Suprapubic skin (tissue), 4 donors: ENCODE results near the gene GAS7.
A peak's percentile ranks its signal among the peaks of the same experiment; 100 is the strongest.

Experiments used
- CTCF ChIP-seq, 2 donors: fragments of 200-600 bp in 1 of 2; fragments of 450-650 bp in 1 of 2; sonication (generic) in 1 of 2; IDR thresholded peaks; one replicate each; pipeline ENCODE4 v1.5.1; 2016 to 2019; ENCODE audit warnings: antibody characterized with exemption in 2 of 2, mild to moderate bottlenecking in 1 of 2, moderate library complexity in 1 of 2
- POLR2A ChIP-seq, 2 donors: fragments of 450-650 bp; IDR thresholded peaks; one replicate each; pipeline ENCODE4 v1.6.1; 2017; ENCODE audit warnings: antibody characterized with exemption in 2 of 2, mild to moderate bottlenecking in 2 of 2, moderate library complexity in 2 of 2
- POLR2AphosphoS5 ChIP-seq, 3 donors: sonication (generic); formaldehyde crosslinking; IDR thresholded peaks; one replicate each; pipeline ENCODE4 v1.6.1; 2017; ENCODE audit warnings: antibody characterized with exemption in 3 of 3

GRCh38 chr17:10099051-10099571 is 99.3 kb downstream of the GAS7 start:
- peak in 1 of 3 donors; percentile 62 for TF ChIP-seq POLR2AphosphoS5 (IDR thresholded peaks at IDR 0.05)
- TF ChIP-seq CTCF (IDR thresholded peaks at IDR 0.05), result no peak
- TF ChIP-seq POLR2A (IDR thresholded peaks at IDR 0.05), result no peak
